Transverse colon (tissue), 4 donors: ENCODE data around the gene NHERF2.

Experiments used
- EP300 ChIP-seq: sonication (generic); formaldehyde crosslinking; IDR thresholded peaks from one replicate; pipeline ENCODE4 v1.6.1; 2017; ENCODE audit warnings: antibody characterized with exemption, low read depth
- POLR2A ChIP-seq: fragments of 450-650 bp; IDR thresholded peaks from one replicate; pipeline ENCODE4 v1.6.1; 2016; ENCODE audit warnings: antibody characterized with exemption, mild to moderate bottlenecking, moderate library complexity
- POLR2AphosphoS5 ChIP-seq, 3 donors: sonication (generic); formaldehyde crosslinking; IDR thresholded peaks; one replicate each; pipeline ENCODE4 v1.6.1; 2016; ENCODE audit warnings: antibody characterized with exemption in 3 of 3
- TF ChIP-seq, protein P1 (sequence below), 5 experiments: fragments of 200-600 bp in 3 of 5; fragments of 450-650 bp in 2 of 5; sonication (generic) in 3 of 5; IDR thresholded peaks; 1 replicate in 2 of 5; 2 replicates in 3 of 5; pipeline ENCODE4 v1.5.1; 2016 to 2017; ENCODE audit warnings: antibody characterized with exemption in 5 of 5, inconsistent platforms in 3 of 5, mild to moderate bottlenecking in 2 of 5, moderate library complexity in 1 of 5

DNA sequence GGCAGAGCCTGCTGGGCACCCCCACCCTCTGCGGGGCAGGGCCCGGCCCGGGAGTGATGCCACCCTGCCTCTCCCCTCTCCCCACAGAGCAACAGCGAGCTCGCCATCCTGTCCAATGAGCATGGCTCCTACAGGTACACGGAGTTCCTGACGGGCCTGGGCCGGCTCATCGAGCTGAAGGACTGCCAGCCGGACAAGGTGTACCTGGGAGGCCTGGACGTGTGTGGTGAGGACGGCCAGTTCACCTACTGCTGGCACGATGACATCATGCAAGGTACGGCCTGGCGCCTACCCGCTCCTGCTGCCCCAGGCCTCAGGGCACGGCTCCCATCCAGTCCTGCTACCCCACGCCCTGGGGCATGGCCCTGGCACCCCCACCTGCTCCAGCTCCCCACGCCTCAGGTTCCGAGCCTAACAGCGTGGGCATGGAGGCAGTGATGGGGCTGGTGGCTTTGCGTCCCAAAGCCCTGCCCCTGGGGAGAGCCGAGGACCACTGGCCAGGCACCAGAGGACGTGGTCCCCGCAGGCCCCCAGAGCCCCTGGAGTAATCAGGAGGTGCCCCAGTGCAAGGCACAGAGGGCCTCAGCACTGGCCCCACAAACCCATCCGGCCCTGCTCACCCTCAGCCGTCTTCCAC lies 59.5 kb downstream of the NHERF2 start:
- TF ChIP-seq POLR2AphosphoS5 (IDR thresholded peaks at IDR 0.05) (no peak), POLR2A (no peak), EP300 (no peak)
- TF ChIP-seq, protein P1, sequence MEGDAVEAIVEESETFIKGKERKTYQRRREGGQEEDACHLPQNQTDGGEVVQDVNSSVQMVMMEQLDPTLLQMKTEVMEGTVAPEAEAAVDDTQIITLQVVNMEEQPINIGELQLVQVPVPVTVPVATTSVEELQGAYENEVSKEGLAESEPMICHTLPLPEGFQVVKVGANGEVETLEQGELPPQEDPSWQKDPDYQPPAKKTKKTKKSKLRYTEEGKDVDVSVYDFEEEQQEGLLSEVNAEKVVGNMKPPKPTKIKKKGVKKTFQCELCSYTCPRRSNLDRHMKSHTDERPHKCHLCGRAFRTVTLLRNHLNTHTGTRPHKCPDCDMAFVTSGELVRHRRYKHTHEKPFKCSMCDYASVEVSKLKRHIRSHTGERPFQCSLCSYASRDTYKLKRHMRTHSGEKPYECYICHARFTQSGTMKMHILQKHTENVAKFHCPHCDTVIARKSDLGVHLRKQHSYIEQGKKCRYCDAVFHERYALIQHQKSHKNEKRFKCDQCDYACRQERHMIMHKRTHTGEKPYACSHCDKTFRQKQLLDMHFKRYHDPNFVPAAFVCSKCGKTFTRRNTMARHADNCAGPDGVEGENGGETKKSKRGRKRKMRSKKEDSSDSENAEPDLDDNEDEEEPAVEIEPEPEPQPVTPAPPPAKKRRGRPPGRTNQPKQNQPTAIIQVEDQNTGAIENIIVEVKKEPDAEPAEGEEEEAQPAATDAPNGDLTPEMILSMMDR (IDR thresholded peaks at IDR 0.05), result no peak
